CD4-positive, alpha-beta T cell treated with Interleukin-1 beta for 1 hour (primary cell): Measurements from ENCODE around the gene LYPD5.
"Not testable (repeated sequence)": the region's sequence is repeated elsewhere in the genome, so short reads cannot be mapped to it uniquely, and the experiment has no call there.

Source experiments
- DNase-seq, 2 donors: peaks; one replicate each; pipeline ENCODE4 v3.0.0-alpha.2; 2020 to 2022

The LYPD5 gene, protein sequence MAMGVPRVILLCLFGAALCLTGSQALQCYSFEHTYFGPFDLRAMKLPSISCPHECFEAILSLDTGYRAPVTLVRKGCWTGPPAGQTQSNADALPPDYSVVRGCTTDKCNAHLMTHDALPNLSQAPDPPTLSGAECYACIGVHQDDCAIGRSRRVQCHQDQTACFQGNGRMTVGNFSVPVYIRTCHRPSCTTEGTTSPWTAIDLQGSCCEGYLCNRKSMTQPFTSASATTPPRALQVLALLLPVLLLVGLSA

DNA sequence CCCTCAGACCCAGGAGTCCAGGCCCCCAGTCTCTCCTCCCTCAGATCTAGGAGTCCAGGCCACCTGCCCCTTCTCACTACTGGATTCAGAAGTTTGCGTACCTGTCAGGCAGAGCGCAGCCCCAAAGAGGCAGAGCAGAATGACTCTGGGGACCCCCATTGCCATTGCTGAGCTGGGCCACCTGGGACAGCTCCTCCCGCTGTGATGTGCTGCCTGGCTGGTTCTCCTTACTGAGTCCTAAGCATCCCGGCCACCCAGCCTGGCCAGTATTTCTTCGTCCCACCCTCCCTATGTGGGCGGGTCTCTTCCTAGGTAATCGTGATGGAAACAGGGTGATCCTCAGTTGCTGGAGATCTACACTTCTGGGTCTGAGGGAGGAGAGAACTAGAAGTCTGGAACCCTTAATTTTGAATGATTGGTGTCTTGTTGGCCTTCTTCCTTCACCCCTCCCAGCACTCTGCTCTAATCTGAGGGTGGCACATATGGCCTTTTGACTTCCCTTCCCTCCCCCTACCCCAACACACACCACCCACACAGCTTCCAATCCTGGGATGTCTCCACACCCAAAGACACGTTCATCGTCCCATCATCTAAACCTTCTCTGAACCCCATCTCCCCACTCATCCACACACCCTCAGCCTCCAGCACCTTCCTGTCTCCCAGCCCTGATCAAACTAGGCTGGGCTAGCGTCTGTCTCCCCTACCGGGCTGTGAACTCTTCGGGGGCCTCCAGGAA, at the start of gene LYPD5:
LYPD5 (minus strand) TSS at position 232 of the 736 bp plus-strand sequence; CDS start at position 165, 67 bp downstream.
- DNase-seq: no peak

DNA sequence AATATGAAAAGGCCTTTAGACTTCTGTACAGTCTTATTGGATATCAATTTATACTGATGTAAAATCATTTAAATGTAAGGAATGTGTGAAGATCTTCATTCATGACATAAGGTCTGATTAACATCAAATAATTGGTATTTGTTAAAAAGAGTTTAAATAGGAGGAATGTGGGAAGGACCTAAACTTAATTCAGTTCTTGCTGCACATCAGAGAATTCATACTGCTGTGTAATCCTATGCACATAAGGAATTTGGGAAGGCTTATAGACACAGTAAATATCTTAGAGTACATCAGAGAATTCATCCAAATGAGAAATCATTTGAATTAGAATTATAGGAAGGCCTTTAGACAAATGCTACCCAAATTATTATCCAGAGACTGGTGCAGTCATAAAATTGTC, 46.6 kb upstream of the LYPD5 start:
- no peak for DNase-seq

DNA sequence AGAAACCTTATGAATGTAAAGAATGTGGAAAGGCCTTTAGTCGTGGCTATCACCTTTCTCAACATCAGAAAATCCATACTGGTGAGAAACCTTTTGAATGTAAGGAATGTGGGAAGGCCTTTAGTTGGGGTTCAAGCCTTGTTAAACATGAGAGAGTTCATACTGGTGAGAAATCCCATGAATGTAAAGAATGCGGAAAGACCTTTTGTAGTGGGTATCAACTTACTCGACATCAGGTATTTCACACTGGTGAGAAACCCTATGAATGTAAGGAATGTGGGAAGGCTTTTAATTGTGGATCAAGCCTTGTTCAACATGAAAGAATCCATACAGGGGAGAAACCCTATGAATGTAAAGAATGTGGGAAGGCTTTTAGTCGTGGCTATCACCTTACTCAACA, 45.6 kb upstream of the LYPD5 start:
- DNase-seq: no peak

DNA sequence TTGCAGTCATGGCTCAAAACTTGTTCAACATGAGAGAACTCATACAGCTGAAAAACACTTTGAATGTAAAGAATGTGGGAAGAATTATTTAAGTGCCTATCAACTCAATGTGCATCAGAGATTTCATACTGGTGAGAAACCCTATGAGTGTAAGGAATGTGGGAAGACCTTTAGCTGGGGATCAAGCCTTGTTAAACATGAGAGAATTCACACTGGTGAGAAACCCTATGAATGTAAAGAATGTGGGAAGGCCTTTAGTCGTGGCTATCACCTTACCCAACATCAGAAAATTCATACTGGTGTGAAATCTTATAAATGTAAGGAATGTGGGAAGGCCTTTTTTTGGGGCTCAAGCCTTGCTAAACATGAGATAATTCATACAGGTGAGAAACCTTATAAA, 45.0 kb upstream of the LYPD5 start:
- DNase-seq: no peak

DNA sequence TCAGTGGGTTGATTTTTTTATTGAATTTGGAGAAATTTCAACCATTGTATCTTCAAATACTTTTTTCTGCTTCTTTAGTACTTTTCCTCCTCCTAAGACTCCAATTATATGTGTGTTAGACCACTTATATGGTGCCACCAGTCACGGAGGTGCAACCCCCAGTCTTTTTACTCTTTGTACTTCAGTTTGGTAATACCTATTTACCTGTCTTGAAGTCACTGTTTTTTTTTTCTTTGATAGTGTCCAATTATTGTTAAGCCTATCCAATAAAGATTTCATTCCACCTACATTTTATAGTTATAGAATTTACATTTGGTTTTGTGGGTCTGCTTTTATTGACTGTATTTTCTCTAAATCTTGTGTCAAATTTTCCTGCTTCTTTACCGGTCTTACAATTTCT, 39.8 kb upstream of the LYPD5 start:
- no peak for DNase-seq

DNA sequence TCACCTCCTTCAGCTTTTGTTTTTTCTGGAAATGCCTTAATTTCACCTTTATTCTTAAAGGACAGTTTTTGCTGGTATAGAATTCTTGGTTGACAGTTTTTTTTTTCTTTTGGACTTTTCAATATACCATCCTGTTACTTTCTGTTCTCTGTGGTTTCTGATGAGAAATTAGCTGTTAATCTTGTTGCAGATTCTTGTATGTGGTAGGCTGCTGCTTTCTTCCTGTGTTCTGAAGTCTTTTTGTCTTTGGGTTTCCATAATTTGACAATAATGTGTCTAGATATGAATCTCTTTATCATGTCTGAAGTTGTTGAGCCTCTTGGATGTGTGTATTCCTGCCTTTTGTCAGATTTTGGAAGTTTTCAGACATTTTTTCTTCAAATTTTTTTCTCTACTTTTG, 36.9 kb upstream of the LYPD5 start:
- DNase-seq: no peak

DNA sequence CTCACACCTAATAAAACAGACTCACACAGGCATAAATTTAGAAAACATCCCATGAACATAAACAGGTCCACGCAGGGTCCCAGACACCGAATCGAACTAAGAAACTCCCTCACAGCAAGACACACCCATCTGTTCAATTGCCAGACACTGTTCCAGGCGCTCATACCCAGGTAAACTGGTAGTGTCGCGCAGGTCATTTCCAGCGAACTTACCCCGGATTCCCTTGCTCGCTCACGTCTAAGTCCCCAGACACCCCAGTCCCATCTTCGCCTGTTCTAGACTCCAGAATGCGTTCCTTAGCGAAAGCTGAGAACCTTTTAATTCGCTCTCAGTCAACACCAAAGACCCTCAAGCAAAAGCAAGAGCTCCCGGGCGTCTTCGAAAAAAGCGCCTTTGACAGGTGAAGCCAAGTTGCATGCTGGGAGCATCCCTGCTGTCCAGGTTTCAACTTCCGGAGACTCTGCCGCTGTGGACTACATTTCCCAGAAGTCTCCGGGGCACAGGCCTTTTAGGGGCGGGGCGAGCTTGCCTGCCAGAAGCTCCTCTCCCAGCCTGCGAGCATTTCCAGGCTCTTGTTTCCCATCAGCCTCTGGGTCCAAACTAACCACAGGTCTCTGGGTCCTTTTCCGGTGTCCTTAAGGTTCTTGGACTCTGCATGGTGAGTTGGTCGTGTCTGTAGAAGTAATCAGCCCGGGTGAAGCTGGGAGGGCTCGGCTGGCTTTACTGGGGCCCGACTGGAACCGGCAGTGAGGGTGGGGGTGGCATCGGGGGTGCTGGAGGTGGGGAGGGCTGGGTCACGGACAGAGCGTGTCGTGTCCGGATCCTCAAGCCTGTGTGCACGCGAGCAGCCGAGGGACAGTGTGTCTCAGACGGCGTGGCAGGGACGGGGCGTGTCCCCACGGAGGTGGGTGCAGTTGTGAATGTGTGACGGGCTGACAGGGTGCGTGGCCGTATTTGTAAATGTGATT, 24.8 kb upstream of the LYPD5 start, which contains the start of gene ZNF283:
ZNF283 (plus strand) TSS at position 535 of the 968 bp plus-strand sequence. CDS start 6,184 bp downstream, outside the sequence.
- DNase-seq: peak; percentile 87 to 89

DNA sequence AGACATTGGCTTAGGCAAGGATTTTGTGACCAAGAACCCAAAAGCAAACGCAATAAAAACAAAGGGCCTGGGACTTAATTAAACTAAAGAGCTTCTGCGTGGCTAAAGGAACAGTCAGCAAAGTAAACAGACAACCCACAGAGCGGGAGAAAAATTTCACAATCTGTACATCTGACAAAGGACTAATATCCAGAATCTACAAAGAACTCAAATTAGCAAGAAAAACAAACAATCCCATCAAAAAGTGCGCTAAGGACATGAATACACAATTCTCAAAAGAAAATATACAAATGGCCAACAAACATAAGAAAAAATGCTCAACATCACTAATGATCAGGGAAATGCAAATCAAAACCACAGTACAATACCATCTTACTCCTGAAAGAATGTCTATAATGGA, 22.3 kb upstream of the LYPD5 start:
- not testable (repeated sequence) for DNase-seq

DNA sequence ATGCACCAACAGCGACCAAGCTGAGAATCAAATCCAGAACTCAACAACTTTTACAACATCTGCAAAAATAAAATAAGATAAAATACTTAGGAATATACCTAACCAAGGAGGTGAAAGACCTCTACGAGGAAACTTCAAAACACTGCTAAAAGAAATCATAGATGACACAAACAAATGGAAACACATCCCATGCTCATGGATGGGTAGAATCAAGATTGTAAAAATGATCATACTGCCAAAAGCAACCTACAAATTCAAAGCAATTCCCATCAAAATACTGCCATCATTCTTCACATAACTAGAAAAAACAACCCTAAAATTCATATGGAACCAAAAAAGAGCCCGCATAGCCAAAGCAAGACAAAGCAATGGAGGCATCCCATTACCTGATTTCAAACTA, 21.6 kb upstream of the LYPD5 start:
- not testable (repeated sequence) for DNase-seq

DNA sequence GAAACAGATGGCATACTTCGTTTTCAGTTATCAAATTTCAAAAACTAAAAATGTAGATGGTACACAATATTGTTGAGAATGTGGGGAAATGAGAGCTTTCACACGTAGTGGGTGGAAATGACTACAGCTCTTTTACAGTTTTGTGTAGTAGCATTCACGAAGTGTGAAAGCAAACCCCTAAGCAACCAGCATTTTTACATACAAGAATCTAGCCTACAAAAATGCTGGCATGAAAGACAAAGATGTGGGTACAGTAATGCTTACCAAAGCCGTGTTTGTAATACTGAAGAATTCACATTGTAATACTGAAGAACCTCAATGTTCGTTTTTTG, 18.6 kb upstream of the LYPD5 start:
- no peak for DNase-seq

DNA sequence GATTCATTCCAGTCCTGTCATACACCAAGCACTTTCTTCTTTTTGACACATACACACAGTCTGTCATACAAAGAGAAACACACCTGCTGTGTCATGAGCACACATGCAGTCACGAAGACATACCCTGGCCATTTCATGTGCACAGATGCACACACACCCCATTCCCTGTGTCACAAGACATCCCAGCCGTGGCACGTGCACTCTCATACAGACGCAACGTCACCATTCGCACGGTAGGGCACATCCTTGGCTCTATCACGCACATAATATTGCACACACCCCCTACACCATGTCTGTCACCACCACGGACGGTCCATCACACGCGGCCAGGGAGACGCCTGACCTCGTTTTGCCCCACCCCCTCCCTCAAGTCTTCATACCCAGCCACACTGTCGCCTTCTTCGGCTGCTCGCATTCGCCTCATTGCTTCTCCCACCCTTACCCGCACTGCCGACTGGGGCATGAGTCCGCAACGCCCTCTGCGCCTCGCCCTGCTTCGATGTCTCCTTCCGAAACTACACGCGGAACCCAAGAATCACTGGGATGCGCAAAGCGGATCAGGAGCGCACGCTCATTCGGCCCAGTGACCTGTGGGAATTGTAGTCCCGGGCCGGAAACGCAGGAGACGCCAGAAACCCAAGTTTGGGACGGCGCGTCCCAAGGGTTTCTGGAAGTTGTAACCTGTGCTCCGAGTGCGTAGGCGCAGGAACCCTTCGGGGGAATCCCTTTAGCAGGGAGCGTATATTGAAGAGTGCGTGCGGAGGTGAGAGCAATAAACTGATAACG, 18.0 kb upstream of the LYPD5 start:
- DNase-seq: peak; percentile 9 to 24

DNA sequence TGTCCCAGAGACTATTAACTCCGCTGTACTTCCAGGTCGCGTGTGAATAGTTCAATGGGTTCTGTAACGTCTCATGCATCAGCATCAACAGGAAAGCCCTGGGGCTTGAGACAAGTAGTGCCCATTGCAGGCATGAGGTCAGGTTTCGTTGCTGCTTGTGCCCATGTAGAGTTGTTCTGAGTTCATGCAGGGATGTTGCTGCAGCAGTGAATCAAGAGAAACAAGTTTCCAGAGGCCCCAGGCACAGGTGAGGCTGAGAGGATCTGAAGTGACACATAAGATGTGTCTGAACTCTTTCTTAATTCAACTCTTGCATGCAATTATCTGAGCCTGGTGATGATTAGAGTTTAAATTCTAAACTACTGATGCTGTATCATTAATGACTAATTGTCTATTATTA, 16.3 kb upstream of the LYPD5 start:
- DNase-seq: no peak

DNA sequence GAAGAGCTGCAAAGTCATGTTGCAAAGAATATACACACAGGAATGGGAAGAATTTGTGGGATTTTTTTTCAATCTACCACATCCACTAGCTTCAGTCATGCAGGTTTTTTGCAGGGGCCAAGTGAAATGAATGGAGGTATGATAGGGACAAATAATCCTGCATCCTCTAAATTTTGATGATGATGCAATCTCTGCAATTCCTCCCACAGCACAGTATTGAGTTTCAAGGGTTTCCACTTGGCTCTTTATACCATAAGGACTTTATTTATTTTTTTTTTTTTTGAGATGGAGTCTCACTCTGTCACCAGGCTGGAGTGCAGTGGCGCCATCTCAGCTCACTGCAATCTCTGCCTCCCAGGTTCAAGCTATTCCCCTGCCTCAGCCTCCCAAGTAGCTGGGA, 15.2 kb upstream of the LYPD5 start:
- DNase-seq: not testable (repeated sequence)

DNA sequence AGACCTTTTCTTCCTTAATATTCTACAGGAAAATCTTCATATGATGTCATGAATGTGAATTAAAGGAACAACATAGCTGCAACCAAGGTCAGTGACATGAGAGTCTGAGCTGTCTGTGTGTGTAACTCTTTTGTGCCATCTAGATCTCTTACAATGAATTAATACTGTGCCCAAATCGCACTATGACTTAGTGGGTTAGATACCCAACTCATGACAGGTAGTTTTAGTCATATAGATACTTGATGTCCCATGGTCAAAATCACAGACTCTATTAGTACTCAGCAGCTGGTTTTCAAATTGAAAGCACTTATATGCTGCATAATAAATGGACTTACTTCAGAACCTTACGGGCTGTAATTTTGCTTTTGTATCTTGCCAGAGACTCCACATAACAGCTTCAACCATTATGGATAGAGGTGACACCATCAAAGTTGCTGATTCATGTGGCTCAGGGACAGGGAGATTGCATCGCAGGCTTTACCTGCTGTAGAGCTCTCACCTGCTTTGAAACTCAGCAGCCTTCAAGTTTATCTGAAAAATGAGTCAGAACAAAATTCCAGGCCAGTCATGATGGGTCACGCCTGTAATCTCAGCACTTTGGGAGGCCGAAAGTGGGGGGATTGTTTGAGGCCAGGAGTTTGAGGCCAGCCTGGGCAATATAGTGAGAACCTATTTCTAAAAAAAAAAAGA, 12.6 kb upstream of the LYPD5 start:
- DNase-seq: no peak

DNA sequence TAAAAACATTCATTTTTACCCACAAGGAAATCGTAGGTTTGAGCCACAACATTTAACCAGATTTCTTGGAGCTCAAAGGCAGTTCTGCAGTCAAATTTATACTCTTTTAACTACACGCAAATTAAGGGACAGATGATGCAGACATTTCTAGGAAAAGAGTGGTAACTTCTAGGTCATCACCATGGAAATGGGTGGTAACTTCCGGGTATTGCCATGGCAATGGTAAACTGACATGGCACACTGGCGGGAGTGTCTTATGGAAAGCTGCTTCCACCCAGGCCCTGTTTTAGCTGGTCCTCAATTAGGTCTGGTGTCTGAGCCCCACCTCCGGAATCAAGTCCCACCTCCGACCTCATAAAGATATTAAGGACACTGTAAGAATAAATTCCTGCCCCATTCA, 10.4 kb upstream of the LYPD5 start:
- peak in 1 of 2 donors; percentile 21 for DNase-seq

DNA sequence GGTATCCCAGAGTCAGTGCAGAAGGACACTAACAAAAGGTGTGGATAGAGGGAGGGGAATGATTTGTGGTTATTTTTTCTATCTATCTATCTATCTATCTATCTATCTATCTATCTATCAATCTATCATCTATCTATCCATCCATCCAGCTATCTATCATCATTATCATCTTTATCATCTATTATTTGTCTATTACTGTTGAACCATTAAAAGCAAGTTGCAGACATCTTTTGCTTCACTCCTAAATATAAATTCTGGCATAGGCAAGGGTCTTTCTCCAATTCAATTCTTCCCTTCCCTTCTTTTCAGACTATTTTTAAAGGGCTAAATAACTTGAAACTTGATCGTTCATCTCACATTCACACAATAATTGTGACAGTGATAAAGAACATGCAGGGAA, 10.0 kb upstream of the LYPD5 start:
- no peak for DNase-seq

DNA sequence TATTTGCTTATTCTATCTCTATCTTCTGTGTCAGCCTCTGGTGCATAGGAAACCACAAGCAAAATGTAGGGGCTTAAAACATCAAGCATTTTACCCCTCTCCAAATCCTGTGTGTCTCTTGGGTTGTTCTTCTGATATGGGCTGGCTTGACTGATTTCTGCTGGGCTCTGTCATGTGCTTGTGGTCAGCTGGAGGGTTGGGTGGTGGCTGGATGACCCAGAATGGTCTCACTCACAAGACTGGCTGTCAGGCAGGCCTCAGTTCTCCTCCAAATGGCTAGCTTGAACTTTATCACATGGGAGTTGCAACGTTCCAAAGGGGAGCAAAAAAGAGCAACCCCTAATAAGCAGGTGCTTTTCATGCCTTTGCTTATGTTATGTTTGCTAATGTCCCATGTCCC, 9.6 kb upstream of the LYPD5 start:
- no peak for DNase-seq

DNA sequence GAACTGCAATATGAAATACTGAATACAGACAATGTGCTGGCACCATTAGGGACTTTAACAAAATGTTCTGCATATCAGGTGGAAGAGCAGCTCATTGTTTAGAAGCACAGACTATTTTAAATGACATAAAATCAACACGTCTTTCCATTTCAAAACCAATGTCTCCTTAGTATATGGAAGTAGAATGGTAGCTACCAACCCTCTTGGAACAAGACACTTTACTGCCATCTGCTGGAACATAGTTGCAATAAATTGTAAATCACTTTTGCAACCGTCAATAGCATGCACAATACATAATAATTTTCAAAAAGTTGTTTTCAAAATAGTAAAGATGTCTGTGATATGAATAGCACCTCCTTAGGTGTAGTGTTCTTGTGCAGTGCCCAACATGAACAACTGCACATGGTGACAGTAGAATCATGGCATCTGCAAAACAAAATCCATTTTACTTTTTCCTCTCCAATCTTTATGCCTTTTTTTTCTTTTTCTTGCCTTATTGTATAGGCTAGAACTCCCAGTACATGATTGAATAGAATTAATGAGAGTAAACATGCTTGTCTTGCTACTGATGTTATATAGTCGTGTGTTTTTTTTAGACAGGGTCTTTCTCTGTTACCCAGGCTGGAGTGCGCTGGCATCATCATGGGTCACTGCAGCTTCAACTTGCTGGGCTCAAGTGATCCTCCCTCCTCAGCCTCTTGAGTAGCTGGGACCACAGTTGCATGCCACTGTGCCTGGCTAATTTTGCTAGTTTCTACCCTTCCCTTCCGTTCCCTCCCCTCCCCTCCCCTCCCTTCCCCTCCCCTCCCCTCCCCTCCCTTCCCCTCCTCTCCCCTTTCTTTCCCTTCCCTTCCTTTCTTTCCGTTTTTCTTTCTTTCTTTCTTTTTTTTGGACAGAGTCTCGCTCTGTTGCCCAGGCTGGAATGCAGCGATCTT, 7.8 kb upstream of the LYPD5 start:
- peak in 1 of 2 donors; percentile 64 for DNase-seq

DNA sequence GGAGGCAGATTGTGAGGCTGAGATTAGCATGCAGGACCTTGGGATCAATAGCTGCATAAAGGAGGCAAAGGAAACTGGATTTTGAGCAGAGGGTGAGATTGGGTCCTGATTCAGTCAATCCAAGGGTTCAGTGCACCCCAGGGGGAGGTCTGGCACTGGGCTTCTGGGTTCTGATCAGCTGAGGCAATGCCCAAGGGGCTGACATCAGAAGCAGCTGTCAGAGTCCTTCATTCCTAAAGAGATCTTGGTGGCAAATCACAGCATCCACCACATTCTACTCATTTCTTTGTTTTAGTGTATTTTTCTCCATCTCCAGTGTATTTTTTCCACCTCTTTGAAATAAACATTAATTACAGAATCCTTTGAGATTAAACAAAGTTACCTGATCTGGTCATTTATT, 5.4 kb upstream of the LYPD5 start:
- DNase-seq: no peak

DNA sequence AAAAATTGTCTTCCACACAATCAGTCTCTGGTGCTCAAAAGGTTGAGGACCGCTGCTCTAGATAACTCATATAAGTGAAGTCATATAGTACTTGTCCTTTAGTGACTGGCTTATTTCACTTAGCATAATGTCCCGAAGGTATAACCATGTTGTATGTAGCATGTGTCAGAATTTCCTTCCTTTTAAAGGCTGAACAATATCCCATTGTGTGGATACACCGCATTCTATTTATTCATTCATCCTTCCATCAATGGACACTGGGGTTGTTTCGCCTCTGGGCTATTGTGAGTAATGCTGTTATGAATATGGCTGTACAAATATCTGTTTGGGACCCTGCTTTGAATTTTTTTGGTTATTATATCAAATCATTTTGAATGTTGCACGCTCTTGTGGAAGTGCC, 4.6 kb upstream of the LYPD5 start:
- DNase-seq: no peak

DNA sequence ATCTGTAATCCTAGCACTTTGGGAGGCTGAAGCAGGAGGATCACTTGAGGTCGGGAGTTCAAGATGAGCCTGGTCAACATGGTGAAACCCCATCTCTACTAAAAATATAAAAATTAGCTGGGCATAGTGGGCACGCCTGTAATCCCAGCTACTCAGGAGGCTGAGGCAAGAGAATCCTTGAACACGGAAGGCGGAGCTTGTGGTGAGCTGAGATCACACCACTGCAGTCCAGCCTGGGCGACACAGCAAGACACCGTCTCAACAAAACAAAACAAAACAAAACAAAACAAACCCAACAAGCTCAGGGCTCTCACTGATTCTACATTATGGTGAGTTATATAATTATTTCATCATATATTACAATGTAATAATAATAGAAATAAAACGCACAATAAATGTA, 4.2 kb upstream of the LYPD5 start:
- DNase-seq: not testable (repeated sequence)
